HuH-7.5 (cell line): ENCODE results near the gene ROBO4.

Experiments used
- DNase-seq: peaks from one replicate; pipeline ENCODE4 v3.0.0; 2011; ENCODE audit warnings: low spot score

The ROBO4 gene

DNA sequence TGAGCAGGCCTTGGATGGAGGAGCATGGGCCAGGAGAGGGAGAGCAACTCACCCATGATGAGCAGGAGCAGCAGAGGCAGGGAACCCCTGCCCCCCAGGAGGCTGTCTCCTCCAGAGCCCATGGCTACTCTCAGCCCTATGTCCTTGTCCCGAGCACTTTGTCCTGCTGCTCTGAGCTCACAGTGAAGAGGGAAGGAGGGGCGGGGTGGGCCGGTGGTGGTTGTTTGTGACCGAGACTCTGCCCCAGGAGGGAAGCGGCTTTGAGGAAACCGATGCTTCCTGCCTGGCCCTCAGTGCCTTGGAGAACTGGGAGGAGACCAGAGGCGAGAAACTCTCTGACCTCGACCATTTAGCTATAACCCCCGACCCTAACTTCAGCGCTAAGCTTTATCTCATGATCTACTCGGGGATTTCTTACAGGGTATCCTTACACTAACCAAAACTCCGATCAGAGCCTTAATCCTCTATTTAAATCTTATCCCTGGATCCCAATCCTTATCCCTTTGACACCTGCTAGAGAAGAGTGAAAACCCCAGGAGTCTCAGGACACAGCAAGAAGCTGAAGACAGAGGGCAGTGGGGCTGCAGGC is at the start of gene ROBO4:
TSS of gene ROBO4 (minus strand) at position 192 of the 589 bp plus-strand sequence. CDS start at position 122, 70 bp downstream.
- DNase-seq: no peak

- no peak for DNase-seq
Measured at GRCh38 chr11:124946735-124947141, 49.1 kb upstream of the ROBO4 start.

- no peak for DNase-seq
Measured at GRCh38 chr11:124945826-124946225, 48.2 kb upstream of the ROBO4 start.

DNA sequence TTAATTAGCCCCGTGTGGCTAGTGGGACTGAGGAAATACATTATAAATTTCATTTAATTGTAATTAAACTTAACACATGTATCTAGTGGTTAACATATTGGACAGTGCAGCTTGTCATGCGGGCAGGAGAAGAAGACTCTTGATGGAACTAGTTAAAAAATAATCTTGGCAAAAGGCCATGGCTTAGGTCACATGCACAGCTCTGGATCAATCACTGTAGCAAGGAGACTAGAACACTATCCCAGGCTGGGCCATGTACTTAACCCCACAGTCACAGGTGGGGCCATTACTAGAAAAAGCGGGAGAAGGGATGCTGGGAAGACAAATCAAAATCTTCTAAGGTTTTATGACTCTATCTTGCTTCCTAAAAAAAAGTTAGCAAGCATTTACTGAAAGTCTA is 46.9 kb upstream of the ROBO4 start:
- no peak for DNase-seq

- DNase-seq: no peak
Measured at GRCh38 chr11:124943741-124944140, 46.1 kb upstream of the ROBO4 start.

- no peak for DNase-seq
Measured at GRCh38 chr11:124943254-124943616, 45.6 kb upstream of the ROBO4 start.

DNA sequence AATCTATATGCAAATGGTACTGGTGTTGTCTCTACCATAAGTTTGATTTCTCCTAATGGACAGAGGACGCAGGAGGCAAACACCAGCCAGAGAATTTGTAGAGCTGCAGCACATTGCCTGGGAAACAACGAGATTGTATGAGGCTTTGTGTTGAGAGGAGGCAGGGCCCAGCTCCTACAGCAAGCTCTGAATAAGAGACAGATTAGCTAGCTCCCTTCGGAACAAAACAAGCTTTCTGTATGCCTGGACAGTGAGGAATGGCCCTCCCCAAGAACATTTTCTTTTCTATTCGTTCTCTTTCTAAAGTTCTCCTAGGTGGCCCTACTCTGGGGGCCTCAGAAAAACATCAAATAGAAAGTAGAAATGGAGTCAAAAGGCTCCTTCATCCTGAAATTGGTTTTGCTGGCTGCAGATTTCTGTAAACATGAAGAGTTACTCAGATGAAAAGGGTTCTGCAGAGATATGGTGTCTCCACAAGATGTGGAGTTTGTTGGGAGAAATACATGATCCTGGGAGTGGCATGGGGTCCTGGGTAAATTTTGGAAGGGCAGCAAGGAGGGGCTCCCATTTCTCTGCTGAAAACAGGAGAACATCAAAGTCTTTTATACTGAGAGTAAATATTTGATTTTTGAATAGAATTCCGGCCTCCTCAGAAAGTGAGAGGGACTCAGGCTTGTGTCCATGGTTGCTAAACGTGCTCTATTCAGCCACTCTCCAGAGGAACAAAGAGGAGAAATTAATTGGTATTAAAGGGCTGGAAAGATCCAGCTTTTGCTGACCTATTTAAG is 45.0 kb upstream of the ROBO4 start:
- no peak for DNase-seq

- no peak for DNase-seq
Measured at GRCh38 chr11:124941703-124942102, 44.0 kb upstream of the ROBO4 start.

DNA sequence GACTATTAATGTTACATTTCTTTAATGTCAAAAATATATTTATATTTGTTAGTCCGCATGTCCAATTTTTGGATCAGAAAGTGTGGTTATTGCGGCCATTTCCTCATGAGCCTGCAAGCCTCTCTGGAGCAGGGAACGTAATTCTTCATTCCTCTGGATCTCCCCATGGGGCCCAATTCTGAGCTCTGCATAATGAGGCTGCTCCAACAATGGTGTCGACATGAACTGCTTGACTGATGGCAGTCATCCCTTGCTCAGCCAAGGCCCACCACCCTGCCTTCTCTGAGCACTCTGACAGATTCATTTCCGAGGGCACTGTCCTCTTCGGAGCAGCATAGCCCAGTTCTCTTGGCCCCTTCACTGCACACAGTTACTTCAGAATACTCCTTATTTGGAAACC is 41.3 kb upstream of the ROBO4 start:
- no peak for DNase-seq

- no peak for DNase-seq
Measured at GRCh38 chr11:124938206-124938765, 40.6 kb upstream of the ROBO4 start.

DNA sequence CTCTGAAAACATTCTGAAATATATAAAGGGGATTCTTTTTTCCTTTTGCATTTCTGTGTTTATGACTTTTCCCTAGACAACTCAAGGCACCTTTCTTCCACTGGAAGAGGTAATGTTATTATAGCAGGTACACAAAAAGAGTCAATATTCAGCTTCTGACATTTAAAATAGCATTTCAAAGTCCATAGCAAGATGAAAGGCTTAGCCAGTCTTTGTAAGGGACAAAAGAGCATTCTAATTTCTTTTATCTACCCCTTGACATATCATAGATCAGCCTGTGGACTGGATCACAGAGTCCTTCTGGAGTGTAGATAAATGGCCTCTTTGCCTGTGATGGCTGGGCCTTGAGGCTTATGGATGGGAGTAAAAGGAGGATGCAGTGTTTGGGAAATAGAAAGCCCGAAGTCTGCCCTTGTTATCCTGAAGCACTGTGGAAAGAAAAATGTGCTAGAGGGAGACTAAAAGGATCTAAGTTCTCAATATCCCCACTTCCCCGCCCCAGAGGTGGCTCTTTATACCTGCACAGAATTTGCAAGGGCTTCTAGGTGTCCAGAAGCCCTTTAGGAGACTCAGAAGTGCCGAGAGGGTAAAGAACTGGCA is 39.8 kb upstream of the ROBO4 start:
- no peak for DNase-seq

- no peak for DNase-seq
Measured at GRCh38 chr11:124935548-124936514, 38.2 kb upstream of the ROBO4 start, which contains the start of gene HEPACAM. Gene HEPACAM, minus strand, starts transcription at chr11:124936047. Its CDS starts 41 bp downstream, at chr11:124936006.

- DNase-seq: no peak
Measured at GRCh38 chr11:124934862-124935547, 37.3 kb upstream of the ROBO4 start.

DNA sequence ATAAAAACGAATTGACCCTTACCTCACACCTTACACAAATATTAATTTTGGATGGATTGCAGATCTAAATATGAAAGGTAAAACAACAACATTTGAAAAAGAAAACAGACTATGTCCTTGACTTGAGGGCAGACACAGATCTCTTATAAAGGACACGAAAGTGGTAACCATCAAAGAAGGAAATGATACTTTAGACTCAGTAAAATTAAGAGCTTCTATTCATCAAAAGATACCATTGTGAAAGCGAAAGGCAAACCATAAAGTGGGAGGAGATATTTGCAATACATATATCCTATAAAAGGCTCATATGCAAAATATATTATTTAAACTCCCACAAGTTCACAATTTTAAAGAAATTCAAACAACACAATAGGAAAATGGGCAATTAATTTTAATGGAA is 33.1 kb upstream of the ROBO4 start:
- no peak for DNase-seq

DNA sequence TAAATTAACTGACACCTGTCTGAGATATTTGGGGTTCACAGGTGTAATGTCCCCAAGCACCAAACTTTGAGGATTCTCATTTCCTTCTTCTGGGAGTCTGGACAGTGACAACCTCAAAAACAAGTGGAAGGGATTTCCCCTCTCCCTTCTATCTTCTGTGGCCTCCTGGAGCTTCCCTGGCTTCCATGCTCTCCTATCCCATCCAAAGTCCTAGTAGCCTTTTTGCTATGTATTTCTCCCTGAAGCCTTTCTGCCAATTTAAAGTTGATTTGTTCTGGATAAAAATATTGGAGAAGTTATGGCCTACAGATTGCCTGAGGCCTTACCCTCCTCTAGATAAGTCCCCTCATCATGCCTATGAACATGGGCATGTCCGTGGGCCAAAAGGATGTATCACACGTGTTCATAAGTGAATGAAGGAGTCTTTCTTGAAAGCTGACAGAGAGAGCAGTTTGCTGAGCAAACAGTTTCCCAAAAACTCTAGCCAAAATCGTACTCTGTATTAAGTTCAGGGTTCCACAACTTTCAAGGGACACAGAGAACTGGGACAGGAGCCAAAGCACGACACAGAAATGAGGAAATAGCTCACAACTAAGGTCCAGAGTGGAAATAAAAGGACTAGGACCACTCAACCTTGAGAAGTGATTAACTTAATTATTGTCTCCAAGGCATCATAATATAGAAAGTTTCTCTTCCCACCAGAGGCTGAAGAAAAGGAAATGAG is 31.4 kb upstream of the ROBO4 start:
- DNase-seq: no peak

GRCh38 chr11:124923296-124923695 is 25.6 kb upstream of the ROBO4 start:
- DNase-seq: no peak

- no peak for DNase-seq
Measured at GRCh38 chr11:124922831-124923230, 25.2 kb upstream of the ROBO4 start.

GRCh38 chr11:124920870-124921609 is 23.4 kb upstream of the ROBO4 start:
- no peak for DNase-seq

DNA sequence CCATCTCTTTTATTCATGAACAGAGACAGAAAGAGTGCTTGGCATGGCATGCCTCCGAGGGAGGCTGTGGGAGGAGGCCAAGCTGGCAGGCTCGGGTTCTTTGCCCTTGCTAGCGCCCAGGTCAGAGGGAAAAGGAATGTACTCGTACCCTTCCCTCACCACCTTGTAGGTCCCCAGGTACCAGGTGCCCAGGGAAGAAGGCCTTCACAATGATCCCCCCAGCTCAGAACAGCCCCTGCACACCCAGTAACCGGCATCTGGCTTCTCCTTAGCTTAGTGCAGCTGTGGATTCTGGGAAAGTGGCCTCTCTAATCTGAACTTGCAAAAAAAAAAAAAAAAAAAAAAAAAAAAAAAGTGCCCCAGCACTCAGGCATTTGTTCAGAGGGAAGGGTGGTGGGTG is 22.7 kb upstream of the ROBO4 start:
- no peak for DNase-seq

GRCh38 chr11:124919898-124920297 is 22.2 kb upstream of the ROBO4 start:
- DNase-seq: no peak
